ENCODE results near the gene FBN3.
A peak's percentile ranks its signal among the peaks of the same experiment; 100 is the strongest.
"Not testable (repeated sequence)": the region's sequence is repeated elsewhere in the genome, so short reads cannot be mapped to it uniquely, and the experiment has no call there.

Gene FBN3

DNA sequence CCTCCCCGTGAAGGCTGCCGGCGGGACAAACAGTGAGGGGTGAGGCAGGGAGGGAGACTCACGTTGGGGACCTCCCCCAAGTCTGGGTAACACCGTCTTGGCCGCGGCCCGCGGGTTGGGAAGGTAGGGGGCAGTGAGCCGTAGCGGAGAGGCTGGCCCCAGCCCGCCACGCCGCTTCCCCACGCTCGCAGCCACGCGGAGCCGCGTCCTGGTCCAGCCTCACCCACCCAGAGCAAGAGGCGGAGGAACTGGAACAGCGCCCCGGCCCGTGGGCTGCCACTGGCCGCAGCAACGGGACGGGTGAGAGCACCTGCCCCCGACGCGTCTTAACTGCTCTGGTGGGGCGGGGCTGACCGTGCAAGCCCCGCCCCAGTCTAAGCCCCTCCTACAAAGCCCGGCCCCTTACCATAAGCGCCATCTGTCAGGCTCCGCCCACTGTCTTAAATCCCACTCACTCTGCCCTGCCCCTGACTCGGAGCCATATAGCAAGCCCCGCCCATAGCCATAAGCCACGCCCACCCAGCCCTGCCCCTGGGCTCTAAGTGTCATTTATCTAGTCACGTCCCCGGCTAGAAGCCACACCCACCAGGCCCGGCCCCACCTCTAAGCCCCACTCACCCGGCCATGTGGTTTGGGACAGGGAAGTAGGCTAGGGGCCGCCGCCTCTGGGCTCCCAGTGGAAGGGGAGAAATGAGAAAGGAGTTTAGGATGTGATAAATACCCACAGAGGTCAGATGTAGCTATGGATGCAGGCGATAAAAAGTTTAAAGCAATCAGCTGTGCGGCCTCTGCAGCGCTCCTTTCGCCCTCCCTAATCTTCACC is 98.9 kb downstream of the FBN3 start:
- peak; percentile 98 to 100 for DNase-seq

DNA sequence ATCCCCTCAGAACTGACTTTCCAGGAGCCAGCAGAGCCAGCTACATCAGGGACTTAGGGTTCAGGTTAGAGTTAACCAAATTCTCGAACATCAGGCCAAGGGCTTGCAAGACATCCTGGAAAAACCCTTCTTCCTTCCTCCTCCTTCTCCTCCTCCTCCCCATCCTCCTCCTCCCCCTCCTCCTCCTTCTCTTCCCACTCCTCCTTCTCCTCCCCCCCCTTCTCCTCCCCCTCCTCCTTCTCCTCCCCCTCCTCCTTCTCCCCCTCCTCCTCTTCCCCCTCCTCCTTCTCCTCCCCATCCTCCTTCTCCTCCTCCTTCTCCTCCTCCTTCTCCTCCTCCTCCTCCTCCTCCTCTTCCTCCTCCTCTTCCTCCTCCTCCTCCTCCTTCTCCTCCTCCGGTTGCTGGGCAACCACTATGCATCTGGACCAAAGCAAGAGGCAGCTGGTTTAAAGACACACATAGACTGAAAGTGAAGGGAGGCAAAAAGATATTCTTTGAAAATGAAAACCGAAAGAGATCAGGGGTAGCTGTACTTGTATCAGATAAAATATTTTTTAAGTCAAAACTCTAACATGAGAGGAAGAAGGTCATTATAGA is 102.7 kb downstream of the FBN3 start:
- DNase-seq = no peak

DNA sequence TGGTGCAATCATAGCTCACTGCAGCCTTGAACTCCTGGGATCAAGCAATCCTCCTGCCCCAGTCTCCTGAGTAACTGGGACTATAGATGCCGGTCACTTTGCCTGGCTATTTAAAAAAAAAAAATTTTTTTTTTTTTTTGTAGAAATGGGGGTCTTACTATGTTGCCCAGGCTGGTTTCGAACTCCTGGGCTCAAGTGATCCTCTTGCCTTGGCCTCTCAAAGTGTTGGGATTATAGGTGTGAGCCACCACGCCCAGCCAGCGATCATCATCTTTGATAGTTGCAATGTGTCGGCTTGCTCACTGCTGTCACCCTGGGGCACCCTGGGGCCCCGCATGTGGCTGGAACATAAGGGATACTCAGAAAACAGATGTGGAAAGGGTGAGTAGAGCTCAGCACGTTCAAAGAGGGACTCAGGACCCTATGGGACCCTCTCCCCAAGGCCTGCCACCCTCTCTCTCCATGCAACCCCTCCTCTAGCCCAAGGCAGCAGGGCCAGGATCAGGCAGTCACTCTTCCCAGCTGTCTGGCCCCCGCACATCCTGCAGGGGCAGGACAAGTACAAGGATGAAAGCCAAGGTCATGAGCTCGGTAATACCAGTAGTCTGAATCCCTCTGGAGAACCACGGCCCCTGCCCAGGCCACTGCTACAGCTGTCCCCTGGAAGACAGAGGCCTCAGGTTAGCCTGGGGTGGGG is 103.4 kb downstream of the FBN3 start:
- no peak for DNase-seq

DNA sequence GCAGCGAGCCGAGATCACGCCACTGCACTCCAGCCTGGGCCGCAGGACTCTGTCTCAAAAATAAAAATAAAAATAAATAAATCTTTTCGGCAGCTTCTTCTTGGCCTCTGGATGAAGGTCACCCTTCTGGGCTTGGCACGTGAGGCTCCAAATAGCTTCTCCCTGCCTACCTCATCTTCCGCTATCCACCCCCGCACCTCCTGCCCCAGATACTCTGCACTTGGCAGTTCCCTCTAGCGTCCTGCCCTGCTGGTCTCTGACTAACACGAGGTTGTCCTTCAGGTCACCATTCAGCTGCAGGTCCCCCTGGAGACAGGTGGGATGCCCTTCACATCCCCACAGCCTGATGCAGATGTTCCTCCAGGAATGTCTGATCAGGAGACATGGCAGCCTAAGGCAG is 105.4 kb downstream of the FBN3 start:
- peak in 1 of 2 donors; percentile 24 for DNase-seq

DNA sequence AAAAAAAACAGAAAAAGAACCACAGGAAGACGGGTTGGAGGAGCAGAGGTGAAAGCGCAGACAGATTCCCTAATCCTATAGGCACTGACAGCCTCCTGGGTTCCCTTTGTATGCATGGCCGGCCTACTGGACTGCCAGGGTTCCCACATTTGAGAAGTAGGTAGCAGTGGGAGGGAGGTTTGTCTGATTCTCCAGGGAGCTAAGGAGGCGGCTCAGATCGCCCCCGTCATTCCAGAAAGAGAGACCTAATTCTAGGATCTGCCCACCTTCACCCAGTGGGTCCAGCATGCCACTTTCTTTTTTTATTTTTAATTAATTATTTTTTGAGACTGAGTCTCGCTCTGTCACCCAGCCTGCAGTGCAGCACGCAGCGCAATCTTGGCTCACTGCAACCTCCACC is 106.5 kb downstream of the FBN3 start:
- no peak for DNase-seq

DNA sequence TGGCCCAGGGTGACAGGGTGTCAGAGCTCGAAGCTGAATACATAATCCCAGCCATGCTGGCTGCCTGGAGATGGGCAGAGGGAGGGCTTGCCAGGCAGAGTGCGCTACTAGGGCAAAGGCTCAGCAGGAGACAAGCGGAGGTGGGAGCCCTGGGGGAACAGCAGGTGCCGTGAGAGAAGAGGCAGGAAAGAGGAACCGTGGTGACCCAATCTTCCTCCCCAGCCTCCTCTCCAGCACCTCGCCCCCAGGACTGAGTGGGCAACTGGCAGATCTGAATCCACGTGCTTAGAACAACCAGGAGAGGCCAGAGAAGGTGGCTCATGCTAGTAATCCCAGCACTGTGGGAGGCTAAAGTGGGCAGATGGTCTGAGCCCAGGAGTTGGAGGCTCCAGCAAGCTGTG is 107.9 kb downstream of the FBN3 start:
- DNase-seq = peak in 1 of 2 donors; percentile 49

DNA sequence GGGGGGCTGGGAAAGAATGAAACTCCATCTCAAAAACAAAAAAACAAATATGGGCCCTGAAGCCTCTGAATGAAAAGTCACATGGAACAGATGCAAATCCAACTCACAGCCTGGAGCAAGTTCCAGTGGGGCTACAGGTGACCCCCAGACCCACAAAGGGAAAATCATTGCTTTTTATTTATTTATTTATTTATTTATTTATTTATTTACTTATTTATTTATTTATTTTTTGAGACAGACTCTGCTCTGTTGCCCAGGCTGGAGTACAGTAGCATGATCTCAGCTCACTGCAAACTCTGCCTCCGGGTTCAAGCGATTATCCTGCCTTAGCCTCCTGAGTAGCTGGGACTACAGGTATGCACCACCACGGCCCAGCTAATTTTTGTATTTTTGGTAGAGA is 110.2 kb downstream of the FBN3 start:
- DNase-seq = no peak

DNA sequence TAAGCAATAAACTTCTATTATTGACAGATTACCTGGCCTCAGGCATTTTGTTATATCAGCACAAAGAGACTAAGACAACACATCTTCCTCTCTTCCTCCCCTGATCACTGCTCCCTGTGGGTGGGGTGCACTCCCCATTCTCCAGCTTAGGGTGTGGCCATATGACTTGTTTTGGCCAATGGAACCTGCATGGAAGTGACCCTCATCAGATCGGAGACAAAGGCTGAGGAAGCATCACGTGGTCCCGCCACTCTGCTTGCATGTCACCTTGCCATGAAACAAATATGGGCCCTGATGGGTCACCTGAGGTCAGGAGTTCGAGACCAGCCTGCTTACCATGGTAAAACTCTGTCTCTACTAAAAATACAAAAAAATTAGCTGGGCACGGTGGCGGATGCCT is 110.6 kb downstream of the FBN3 start:
- DNase-seq = no peak

DNA sequence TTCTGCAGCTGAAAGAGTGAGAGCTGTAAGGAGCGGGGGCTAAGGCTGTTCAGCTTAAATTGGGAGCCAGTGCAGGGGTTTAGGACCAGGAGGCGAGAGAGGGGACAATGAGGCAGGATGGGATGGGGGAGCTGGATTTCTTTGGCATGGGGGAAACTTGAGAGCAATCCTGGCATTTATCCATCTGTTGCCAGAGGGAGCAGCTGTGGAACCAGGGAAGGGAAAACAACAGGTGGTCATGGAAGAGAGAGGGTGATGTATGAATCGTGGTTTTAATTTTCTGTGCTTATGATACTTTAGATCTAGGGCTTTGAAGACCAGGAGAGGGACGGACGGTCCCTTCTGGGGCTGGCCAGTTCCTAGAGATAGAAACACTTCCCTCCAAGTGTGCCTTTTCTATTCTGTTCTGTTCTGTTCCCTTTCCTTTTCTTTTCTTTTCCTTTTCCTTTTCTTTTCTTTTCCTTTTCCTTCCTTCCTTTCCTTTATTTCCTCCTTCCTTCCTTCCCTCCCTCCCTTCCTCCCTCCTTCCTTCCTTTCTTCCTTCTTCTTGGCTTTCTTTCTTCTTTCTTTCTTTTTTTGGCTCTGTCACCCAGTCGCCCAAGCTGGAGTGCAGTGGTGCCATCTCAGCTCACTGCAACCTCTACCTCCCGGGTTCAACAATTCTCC is 112.8 kb downstream of the FBN3 start:
- DNase-seq = no peak

DNA sequence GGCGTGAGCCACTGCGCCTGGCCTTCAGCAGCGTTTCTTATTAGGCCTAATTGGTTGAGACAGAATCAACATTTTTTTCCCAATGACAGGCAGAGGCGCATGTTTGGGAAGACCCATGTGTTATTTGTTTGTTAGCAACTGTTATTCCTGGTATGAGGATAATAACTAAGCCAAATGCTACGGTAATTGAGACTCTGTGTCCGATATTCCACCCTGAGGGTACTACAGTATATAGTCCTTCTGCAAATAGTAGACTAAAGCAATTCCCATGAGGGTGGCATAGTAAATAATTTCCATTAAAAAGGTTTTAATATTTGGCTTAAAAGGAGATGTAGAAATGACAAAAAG is 115.2 kb downstream of the FBN3 start:
- DNase-seq = no peak

DNA sequence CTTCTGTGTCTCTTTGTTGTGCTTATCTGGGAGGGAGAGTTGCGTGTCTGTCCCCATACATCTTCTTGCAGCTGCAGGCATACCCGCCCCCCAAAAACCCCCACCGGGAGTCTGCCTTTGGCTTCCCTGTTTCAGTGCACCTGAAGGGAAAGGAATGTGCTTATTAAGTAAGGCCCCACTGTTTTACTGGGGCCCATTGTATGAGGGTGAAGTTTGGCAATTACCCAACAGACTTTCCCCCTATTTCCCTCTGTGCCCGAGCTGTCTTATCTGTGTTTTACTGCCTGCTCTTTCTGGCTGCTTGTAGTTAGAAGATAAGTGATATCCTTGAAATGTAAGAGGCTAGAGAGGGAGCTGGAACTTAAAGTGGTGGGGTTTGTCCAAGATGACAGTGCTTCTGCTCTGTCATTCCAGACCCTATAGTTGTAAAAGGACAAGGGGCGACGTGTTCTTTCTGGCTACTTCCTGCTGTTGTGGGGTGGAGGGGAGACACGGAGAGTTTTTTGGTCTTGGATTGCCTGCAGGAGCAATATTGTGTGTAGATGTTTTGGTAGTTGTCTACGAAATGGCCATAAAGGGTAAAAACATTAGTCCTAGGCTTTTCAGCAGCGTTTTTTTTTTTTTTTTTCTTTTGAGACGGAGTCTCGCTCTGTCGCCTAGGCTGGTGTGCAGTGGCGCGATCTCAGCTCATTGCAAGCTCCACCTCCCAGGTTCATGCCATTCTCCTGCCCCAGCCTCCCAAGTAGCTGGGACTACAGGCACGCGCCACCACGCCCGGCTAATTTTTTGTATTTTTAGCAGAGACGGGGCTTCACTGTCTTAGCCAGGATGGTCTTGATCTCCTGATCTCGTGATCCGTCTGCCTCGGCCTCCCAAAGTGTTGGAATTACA is 115.9 kb downstream of the FBN3 start:
- DNase-seq = not testable (repeated sequence)

DNA sequence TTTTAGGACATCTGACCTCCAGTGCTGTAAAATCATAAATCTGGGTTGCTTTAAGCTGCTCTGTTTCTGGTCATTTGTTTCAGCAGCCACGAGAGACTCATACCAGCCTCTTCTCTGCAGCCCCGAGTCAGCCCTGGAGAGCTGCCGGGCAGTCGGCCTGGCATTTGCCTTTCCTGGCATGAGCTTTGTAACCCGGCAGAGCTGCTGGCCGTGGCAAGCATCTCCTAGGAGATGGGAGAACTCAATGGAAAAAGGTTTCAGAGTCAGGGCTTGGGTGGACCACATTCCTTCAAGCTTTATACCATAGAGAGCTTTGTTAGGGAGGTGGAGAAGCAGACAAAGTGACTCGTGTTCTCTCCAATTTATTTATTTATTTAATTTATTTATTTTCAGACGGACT is 118.4 kb downstream of the FBN3 start:
- DNase-seq = no peak

DNA sequence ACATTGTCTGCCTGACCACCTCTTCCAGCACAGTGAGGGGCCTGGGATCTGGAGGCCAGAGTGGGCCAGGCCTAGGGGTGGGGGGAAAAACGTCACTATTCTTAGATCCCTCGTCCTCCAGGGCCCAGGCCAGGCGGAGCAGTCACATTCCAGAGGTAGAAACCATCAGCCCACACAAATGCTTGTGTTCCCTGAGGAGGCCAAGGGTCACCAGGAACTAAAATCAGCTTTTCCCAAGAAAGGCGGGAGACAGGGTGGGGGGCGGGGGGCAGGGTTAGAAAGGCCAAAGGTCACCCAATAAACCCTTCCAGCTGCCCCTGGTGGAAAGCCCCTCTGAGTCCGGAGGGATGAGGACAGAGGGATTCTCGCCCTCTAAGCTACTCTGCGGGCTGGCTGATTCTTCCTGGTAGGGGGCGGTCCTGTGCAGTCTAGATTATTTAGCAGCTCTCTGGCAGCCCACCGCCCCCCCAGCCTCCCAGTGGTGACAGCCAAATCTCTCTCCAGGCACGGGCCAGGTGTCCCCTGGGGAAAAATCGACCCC is 120.4 kb downstream of the FBN3 start:
- no peak for DNase-seq

DNA sequence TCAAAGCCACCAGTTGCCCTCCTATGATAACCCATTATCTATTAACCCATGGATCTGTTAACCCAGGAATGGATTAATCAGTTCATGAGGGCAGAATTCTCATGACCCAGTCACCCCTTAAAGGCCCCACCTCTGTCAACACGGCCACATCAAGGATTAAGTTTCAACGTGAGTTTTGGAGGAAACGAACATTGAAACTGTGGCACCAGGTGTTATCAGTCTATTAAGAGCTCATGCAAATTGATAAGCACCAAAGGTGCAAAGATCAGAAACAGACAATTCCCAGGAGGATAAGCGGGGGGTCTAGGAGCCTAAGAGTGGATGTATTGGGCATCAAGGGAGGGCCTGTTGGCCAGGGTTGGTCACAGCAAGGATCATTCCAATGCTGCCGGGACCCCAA is 124.1 kb downstream of the FBN3 start:
- no peak for DNase-seq

DNA sequence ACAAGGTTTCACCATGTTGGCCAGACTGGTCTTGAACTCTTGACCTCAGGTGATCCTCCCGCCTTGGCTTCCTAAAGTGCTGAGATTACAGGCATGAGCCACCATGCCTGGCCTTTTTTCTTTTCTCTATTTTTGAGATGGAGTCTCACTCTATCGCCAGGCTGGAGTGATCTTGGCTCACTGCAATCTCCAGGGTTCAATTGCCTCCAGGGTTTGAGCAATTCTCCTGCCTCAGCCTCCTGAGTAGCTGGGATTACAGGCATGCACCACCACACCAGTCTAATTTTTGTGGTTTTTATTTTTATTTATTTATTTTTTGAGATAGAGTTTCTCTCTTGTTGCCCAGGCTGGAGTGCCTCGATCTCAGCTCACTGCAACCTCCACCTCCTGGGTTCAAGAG is 125.1 kb downstream of the FBN3 start:
- DNase-seq = not testable (repeated sequence)

DNA sequence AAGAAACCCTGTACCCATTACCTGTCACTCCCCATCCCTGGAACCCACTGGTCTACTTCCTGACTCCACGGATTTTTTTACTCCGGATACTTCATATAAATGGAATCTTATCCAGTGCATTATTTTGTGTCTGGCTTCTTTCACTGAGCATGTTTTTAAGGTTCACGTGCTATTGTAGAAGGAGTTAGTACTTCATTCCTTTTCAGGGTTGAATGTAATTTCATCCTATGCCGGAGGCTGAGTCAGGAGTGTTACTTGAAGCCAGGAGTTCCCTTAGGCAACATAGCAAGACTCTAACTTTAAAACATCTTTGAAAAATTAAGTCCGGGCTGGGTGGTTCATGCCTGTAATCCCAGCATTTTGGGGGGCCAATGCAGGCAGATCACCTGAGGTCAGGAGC is 126.0 kb downstream of the FBN3 start:
- no peak for DNase-seq

DNA sequence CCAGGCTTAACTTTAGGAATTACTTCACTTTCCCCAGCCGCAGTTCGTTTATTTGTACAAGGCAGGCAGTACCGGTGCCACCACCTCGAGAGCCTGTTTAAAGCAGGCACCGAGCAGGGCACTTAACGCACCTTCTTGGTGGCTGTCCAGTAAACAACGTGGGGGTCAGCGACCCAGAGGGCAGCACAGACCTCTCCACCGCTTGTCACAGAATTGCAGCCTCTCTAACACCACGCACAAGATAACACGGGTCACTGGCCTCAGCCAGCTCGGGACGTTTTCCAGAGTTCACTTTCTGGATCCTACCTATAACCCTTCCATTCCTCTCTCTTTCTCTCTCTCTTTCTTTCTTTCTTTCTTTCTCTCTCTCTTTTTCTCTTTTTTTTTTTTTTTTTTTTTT is 127.1 kb downstream of the FBN3 start:
- DNase-seq = no peak

DNA sequence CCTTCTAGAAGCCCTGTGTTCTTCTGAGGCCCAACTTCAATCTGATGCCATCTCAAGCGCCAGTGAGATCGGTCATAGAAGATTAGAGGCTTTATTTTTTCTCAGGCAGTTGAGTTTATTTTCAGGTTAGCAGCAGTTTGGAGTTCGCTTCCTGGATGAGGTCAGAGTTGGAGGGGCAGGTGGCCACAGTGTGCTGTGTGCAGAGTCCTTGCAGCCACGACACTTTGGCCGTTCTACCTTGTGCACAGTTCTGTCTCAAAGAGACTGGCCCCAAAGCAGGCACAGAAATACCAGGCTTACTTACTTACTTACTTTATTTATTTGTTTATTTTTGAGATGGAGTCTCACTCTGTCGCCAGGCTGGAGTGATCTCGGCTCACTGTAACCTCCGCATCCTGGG is 128.0 kb downstream of the FBN3 start:
- DNase-seq = no peak

DNA sequence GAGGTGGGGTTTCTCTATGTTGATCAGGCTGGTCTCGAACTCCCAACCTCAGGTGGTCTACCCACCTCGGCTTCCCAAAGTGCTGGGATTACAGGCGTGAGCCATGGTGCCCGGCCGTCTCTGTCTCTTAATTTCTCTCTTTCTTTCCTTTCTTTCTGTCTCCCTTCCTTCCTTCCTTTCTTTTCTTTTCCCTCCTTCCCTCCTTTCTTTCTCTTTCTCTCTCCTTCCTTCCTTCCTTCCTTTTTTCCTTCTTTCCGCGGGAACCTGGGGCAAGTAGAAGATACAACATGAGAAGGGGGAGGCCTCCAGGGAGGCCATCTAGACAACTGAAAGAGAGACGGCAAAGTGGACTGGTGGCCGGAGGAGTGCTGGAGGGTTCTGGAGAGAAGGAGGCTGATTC is 128.7 kb downstream of the FBN3 start:
- DNase-seq = no peak

DNA sequence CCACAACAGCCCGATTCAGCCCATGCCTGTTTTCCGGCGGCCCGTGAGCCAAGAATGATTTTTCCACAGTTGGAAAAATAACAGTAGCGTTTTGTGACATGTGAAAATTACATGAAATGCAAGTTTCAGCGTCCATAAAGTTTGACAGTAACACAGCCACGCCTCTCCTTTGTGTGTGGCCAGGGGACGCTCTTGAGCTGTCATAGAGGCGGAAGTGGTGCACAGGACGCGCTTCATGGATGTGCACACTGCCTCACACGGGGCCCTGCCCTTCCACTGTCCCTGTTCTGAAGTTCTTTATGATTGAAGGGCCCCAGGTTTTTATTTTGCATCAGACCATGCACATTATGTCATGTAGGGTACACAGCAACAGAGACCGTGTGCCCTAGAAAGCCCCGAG is 131.6 kb downstream of the FBN3 start:
- peak; percentile 38 for DNase-seq

All from inflammatory macrophage treated with lipopolysaccharide for 1 hour (primary cell).